Measurements from ENCODE around the gene CYLD.

CYLD gene

DNA sequence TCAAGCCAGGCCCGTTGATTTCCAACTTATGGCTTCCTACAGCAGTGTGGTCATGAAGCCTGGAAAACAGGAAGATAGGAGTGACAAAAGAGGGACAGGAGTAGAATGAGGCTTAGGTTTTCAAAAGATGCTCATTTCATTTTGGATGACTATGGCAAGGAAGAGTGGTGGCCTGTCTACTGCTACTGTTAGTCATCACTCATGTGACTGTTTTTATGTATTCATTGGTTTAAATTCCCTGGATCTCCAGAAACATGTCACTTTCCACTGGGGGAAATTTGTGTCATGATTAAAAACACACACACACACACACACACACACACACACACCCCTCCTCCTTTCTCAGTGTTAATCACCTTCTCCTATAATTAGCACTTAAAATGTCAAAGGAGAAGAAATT lies 1.1 kb upstream of the CYLD start:
- POLR2A ChIA-PET = no interaction called here
- TF ChIP-seq ARNT (IDR thresholded peaks at IDR 0.05) (no peak), NFRKB (IDR thresholded peaks at IDR 0.05) (no peak), L3MBTL2 (conservative IDR thresholded peaks at IDR 0.05) (no peak), BHLHE40 (IDR thresholded peaks at IDR 0.05; ENCODE audit: borderline replicate concordance) (no peak), ELF4 (IDR thresholded peaks at IDR 0.05) (no peak), TARDBP (IDR thresholded peaks at IDR 0.05) (no peak), ZNF384 (IDR thresholded peaks at IDR 0.05) (no peak), SUZ12 (IDR thresholded peaks at IDR 0.05) (no peak), FOXM1 (IDR thresholded peaks at IDR 0.05; ENCODE audit: borderline replicate concordance) (no peak), FOXA1 (IDR thresholded peaks at IDR 0.05) (no peak), CTBP1 (IDR thresholded peaks at IDR 0.05; ENCODE audit: borderline replicate concordance) (no peak), HDGF (IDR thresholded peaks at IDR 0.05; ENCODE audit: borderline replicate concordance) (no peak), FOXK2 (IDR thresholded peaks at IDR 0.05) (no peak), SP1 (IDR thresholded peaks at IDR 0.05) (no peak), LEF1 (IDR thresholded peaks at IDR 0.05; ENCODE audit: borderline replicate concordance) (no peak)
- TF ChIP-seq, protein P1, sequence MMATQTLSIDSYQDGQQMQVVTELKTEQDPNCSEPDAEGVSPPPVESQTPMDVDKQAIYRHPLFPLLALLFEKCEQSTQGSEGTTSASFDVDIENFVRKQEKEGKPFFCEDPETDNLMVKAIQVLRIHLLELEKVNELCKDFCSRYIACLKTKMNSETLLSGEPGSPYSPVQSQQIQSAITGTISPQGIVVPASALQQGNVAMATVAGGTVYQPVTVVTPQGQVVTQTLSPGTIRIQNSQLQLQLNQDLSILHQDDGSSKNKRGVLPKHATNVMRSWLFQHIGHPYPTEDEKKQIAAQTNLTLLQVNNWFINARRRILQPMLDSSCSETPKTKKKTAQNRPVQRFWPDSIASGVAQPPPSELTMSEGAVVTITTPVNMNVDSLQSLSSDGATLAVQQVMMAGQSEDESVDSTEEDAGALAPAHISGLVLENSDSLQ (IDR thresholded peaks at IDR 0.05) = no peak
- DNase-seq (ENCODE audit: extremely low spot score) = no peak
- CTCF ChIA-PET = no interaction called here

DNA sequence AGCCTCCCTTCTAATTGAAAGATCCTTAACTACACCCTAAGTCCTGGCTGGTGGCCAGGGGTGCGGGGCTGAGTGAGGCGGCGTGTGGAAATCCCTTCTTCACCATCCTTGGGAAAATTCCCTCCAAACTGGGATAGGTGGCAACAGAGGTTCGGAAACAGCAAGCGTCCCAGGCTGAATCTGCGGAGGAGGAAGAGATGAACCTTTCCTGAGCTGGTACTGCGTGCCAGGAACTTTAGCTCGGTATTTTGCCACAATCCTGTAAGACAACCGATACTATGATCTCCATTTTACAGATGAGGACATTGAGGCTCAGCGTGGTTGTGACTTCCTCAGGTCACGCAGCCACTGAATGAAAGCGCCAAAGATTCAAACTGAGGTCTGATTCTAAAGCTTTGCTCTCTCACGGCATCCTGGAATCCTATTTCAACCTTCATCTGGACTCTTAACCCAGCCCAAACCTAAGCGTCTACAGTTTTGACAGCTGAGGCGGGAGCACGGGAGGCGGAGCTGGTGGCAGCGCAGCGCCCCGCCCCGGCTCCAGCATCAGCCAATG lies 583 bp upstream of the CYLD start:
- CTCF ChIA-PET = interaction anchor here (0.7 kb wide), 1 partner anchor 69 kb away, joined by 3 read pairs; no protein-coding TSS in a partner anchor
- TF ChIP-seq CTBP1 (IDR thresholded peaks at IDR 0.05; ENCODE audit: borderline replicate concordance) (no peak), ARNT (IDR thresholded peaks at IDR 0.05) (no peak), ELF4 (IDR thresholded peaks at IDR 0.05) (no peak)
- POLR2A ChIA-PET = no interaction called here
- no peak for DNase-seq (ENCODE audit: extremely low spot score)

DNA sequence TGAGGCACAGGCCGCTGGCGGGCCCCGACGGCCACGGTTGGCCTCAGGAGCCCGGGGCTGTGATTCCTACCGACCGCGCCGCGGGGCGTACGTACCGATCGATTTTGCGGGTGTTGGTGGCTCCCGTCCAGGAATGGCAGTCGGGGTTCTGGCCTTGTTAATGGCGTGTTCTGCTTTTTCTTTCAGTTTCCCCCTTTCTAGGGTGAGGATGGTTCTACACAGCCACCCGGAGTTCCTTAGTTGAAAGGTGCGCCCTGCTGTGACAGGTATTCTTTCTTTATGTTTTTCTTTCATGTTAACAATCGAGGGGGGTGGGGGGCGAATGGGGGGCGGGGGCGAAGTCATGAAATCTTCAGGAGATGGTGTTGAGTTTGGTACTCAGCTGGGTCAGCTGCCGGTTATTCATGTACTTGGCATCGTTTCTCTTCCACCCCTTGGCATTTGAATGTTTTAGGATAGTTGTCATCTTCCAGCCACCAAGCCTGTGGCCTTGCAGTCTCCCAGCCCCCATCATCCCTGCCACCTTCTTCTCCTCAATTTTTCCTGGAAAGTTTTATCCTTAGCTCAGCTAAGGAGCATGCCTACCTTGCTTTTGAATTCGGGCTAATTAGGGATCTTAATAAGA lies 802 bp downstream of the CYLD start:
- ChIA-PET POLR2A (no interaction called here), CTCF (no interaction called here)
- TF ChIP-seq FOXM1 (IDR thresholded peaks at IDR 0.05; ENCODE audit: borderline replicate concordance) (no peak), L3MBTL2 (conservative IDR thresholded peaks at IDR 0.05) (no peak), ARNT (IDR thresholded peaks at IDR 0.05) (no peak), FOXK2 (IDR thresholded peaks at IDR 0.05) (no peak), FOXA1 (IDR thresholded peaks at IDR 0.05) (no peak), HDGF (IDR thresholded peaks at IDR 0.05; ENCODE audit: borderline replicate concordance) (no peak)
- peak; percentile 25 for DNase-seq (ENCODE audit: extremely low spot score)

DNA sequence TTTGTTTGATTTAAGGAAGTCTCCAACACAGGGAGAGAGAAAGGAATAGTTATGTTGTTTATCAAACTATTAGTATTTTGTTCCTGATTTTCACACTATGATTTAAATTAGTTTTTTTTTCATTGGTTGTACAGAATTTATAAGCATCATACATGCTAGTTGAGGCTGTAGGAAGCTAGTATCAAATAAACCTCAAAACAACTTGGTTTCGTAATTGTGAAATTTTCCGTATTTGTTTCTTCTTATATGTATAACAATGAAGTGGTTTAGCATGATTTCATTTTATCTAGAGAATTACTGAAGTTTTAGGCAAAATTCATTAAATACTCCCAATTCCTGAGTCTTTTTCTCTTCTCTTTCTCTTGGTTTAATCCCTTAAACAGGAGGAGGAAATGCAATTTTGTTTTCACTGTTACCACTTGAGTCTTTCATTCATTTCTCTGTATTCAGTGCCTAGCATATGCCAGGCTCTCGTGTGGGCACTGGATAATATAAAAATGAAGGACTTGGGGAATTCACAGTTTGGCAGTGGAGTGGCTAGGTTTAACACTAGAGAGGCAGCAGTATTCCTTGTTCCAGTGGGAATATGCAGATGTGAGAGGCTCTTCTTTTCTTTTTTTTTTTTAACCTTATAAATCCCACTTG lies 1.8 kb downstream of the CYLD start:
- DNase-seq (ENCODE audit: extremely low spot score) = no peak
- CTCF ChIA-PET = interaction anchor here (0.7 kb wide), 1 partner anchor 63 kb away, joined by 3 read pairs; no protein-coding TSS in a partner anchor
- no peak for TF ChIP-seq BHLHE40 (IDR thresholded peaks at IDR 0.05; ENCODE audit: borderline replicate concordance)
- no peak for TF ChIP-seq CTBP1 (IDR thresholded peaks at IDR 0.05; ENCODE audit: borderline replicate concordance)
- no peak for TF ChIP-seq SUZ12 (IDR thresholded peaks at IDR 0.05)
- no peak for TF ChIP-seq SP1 (IDR thresholded peaks at IDR 0.05)
- no peak for TF ChIP-seq ZNF384 (IDR thresholded peaks at IDR 0.05)
- no peak for TF ChIP-seq HDGF (IDR thresholded peaks at IDR 0.05; ENCODE audit: borderline replicate concordance)
- TF ChIP-seq ARNT (IDR thresholded peaks at IDR 0.05) = no peak
- no peak for TF ChIP-seq FOXM1 (IDR thresholded peaks at IDR 0.05; ENCODE audit: borderline replicate concordance)
- no peak for TF ChIP-seq FOXK2 (IDR thresholded peaks at IDR 0.05)
- TF ChIP-seq ELF4 (IDR thresholded peaks at IDR 0.05) = no peak
- TF ChIP-seq LEF1 (IDR thresholded peaks at IDR 0.05; ENCODE audit: borderline replicate concordance) = no peak
- TF ChIP-seq TARDBP (IDR thresholded peaks at IDR 0.05) = no peak
- TF ChIP-seq, protein P1 (IDR thresholded peaks at IDR 0.05) = no peak
- no peak for TF ChIP-seq FOXA1 (IDR thresholded peaks at IDR 0.05)
- no peak for TF ChIP-seq L3MBTL2 (conservative IDR thresholded peaks at IDR 0.05)
- POLR2A ChIA-PET = no interaction called here

DNA sequence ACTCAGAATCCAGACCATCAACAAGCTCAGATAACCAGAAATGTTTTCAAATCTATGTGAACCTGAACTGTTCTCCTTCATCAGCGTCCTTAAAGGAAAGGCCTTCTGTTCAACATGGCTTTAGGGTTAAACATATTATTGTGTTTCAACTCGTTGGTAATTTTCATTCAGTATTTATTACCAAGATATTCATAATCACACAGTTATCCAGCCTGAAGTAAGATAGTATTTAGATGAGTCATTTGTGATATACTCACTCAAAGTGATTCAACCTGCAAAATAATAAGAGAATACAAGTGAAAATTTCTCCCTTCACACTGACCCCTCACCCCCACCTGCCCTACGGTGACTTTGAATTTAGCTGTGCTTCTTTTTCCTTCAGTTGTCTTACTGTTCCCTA lies 3.0 kb downstream of the CYLD start:
- POLR2A ChIA-PET = no interaction called here
- CTCF ChIA-PET = interaction anchor here (0.7 kb wide), 1 partner anchor 61 kb away, joined by 3 read pairs; no protein-coding TSS in a partner anchor
- DNase-seq (ENCODE audit: extremely low spot score) = no peak
- no peak for TF ChIP-seq SUZ12 (IDR thresholded peaks at IDR 0.05)
- no peak for TF ChIP-seq BHLHE40 (IDR thresholded peaks at IDR 0.05; ENCODE audit: borderline replicate concordance)
- no peak for TF ChIP-seq LEF1 (IDR thresholded peaks at IDR 0.05; ENCODE audit: borderline replicate concordance)
- TF ChIP-seq ELF4 (IDR thresholded peaks at IDR 0.05) = no peak
- TF ChIP-seq FOXA1 (IDR thresholded peaks at IDR 0.05) = no peak
- TF ChIP-seq FOXK2 (IDR thresholded peaks at IDR 0.05) = no peak
- no peak for TF ChIP-seq SP1 (IDR thresholded peaks at IDR 0.05)
- TF ChIP-seq L3MBTL2 (conservative IDR thresholded peaks at IDR 0.05) = no peak
- TF ChIP-seq FOXM1 (IDR thresholded peaks at IDR 0.05; ENCODE audit: borderline replicate concordance) = no peak
- TF ChIP-seq CTBP1 (IDR thresholded peaks at IDR 0.05; ENCODE audit: borderline replicate concordance) = no peak
- no peak for TF ChIP-seq HDGF (IDR thresholded peaks at IDR 0.05; ENCODE audit: borderline replicate concordance)
- TF ChIP-seq ZNF384 (IDR thresholded peaks at IDR 0.05) = no peak
- TF ChIP-seq NFRKB (IDR thresholded peaks at IDR 0.05) = no peak
- TF ChIP-seq ARNT (IDR thresholded peaks at IDR 0.05) = no peak
- no peak for TF ChIP-seq TARDBP (IDR thresholded peaks at IDR 0.05)
- TF ChIP-seq, protein P1 (IDR thresholded peaks at IDR 0.05) = no peak
